Measurements from ENCODE around the gene SHH.

SHH gene

DNA sequence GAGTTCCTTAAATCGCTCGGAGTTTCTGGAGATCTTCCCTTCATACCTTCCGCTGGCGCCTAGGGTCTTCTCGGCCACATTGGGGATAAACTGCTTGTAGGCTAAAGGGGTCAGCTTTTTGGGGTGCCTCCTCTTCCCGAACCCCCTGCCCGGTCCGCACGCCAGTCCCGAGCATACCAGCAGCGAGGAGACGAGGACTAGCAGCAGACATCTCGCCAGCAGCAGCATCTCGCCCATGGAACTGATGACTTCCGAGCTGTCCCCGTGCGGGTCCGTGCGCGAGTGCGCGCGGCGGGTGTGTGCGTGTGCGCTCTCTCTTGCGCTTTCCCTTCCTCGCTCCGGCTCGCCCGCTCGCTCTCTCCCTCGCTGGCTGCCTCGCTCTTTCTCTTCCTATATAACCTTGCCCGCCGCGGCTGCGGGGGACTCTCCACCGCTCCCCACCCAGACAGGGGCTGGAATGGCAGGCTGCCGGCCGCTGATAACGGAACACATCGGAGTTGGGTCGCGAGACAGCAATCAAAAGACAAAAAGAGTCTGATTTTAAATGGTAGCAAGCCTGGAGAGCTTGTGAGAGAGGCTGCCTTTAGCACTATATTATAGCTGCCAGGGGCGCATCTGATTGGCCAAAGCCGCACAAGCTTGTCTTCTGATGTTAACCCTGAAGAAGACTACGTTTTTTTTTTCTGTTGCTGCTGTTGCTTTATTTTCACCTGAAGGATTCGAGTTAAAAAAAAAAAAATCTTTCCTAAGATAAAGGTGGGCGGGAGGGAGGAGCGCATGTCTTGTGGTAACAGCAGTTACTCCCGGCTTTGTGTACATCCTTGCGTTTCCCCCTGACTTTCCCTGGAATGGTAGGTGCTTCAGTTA lies at the start of gene SHH:
Gene SHH, minus strand, starts transcription at position 569 of the 867 bp plus-strand sequence. Its CDS starts 341 bp downstream, at position 228.
- peaks cover 48% of the 10 kb centered on the region for H3K4me1 Mint-ChIP-seq
- ATAC-seq (no peak), DNase-seq (no peak)
- no peaks in the 10 kb centered on the region for H3K9me3 Mint-ChIP-seq
- peaks cover 97% of the 10 kb centered on the region for H3K27me3 Mint-ChIP-seq
- H3K4me3 Mint-ChIP-seq = peak within 1 kb of the TSS; percentile 68 to 71
- no peak within 1 kb of the TSS for H3K27ac Mint-ChIP-seq

DNA sequence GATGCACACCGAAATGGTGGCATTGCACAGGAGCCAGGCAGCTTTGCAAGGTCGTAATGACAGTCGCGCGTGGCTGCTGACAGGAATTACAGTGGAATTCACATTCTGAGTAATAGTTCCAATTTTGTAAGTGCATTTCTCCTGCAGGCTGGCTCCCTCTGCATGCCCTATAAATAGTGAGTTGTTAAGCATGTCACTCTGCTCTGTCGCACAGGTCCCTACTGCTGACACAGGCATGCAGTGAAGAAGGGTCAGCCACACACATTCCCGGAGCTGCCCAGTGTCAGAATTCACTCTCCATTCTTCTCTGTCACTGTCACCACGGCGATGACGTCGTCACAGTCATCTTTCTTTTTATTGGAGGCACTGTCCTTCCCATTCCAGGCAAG lies 49.2 kb upstream of the SHH start:
- H3K27ac Mint-ChIP-seq = no peak overlapping the region
- ATAC-seq (no peak), DNase-seq (no peak)
- no peak overlapping the region for H3K4me3 Mint-ChIP-seq
- no peaks in the 10 kb centered on the region for H3K4me1 Mint-ChIP-seq
- H3K27me3 Mint-ChIP-seq = peaks cover 33% of the 10 kb centered on the region
- no peaks in the 10 kb centered on the region for H3K9me3 Mint-ChIP-seq

DNA sequence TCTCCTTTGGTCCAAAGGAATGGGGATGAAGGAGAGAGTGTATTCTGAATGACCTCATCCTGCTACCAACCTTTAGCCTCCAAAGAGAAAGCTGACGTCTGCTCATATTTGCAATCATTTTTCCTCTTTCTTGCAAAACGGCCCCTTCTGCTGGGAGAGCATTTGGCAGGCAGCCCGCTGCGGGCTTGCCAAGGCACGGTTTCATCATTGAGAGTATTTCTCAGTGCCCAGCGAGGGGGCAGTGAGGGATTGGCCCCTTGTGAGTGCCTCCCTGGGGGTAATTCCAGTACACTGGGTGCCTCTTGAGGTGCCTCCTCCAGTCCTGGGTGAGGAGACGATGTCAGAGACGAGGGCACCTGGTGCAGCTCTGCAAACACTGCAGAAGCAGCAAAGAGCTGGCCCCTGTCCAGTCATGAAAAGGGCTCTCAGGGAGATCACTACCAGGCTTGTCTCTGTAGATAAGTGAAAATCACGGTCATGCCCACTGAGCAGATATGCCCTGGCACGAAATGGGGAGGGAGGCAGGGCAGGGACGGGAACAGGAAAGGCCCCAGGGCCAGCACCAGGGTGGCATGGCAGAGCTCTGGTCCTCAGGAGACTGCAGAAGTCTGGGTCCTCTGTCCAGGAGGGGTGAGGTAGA lies 48.7 kb upstream of the SHH start:
- Mint-ChIP-seq H3K9me3 (no peaks in the 10 kb centered on the region), H3K27ac (no peak overlapping the region), H3K4me1 (no peaks in the 10 kb centered on the region), H3K27me3 (peaks cover 28% of the 10 kb centered on the region), H3K4me3 (no peak overlapping the region)
- no peak for ATAC-seq
- DNase-seq = no peak

GRCh38 chr7:155860461-155860839 lies 48.2 kb upstream of the SHH start:
- ATAC-seq = no peak
- no peaks in the 10 kb centered on the region for H3K4me1 Mint-ChIP-seq
- no peak overlapping the region for H3K4me3 Mint-ChIP-seq
- no peak for DNase-seq
- H3K9me3 Mint-ChIP-seq = no peaks in the 10 kb centered on the region
- H3K27me3 Mint-ChIP-seq = peaks cover 23% of the 10 kb centered on the region
- no peak overlapping the region for H3K27ac Mint-ChIP-seq

- Mint-ChIP-seq H3K9me3 (peaks cover 0 to 5% of the 10 kb centered on the region in 2 donors), H3K4me1 (no peaks in the 10 kb centered on the region), H3K4me3 (no peak overlapping the region), H3K27ac (no peak overlapping the region), H3K27me3 (peaks cover 7% of the 10 kb centered on the region)
- DNase-seq = no peak
- ATAC-seq = no peak
These were observed 46.3 kb upstream of the SHH start for GRCh38 chr7:155858521-155859061.

DNA sequence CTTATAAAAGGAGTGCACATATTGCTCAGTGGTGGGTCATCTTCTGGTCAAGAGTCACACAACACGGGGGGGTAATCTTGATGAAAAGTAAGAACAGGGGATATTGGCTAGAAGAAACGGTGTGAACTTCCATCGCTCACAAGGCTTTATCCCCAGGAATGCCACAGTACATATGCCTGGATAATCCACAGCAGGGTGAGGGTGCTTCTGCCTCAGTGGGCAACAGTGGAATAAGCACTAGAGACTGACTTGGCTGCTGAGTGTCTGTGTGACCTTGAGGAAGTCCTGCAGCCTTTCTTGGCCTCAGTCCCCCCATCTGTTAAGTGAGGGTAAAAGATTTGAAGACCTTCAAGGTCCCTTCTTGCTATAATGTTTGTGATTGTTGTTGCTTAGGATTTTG lies 44.9 kb upstream of the SHH start:
- no peak overlapping the region for H3K4me3 Mint-ChIP-seq
- H3K27me3 Mint-ChIP-seq = peaks cover 19% of the 10 kb centered on the region
- no peaks in the 10 kb centered on the region for H3K4me1 Mint-ChIP-seq
- no peak for DNase-seq
- peaks cover 0 to 5% of the 10 kb centered on the region in 2 donors for H3K9me3 Mint-ChIP-seq
- no peak overlapping the region for H3K27ac Mint-ChIP-seq
- no peak for ATAC-seq

DNA sequence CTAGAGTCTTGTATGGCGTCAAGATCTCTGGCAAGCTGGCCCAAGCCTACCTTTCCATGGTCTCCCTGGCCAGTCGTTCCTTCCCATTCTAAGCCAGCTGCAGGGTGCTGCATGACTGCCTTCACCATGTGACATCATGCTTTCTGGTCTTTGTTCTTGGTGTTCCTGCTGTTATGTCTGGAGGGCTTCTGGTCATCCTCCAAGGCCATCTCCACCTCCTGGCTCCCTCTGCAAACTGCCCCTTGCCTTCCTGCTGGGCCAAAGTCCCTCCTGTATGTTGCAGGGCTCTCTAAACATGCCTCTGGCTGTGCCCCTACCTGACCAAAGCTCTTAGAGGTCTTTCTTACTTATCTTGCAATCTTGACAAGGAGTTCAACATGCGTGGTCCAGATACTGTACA lies 44.4 kb upstream of the SHH start:
- peaks cover 0 to 5% of the 10 kb centered on the region in 2 donors for H3K9me3 Mint-ChIP-seq
- no peaks in the 10 kb centered on the region for H3K4me1 Mint-ChIP-seq

GRCh38 chr7:155852426-155853301 lies 40.4 kb upstream of the SHH start:
- ATAC-seq (no peak), DNase-seq (no peak)
- Mint-ChIP-seq H3K9me3 (peaks cover 0 to 5% of the 10 kb centered on the region in 2 donors), H3K27me3 (peaks cover 46% of the 10 kb centered on the region), H3K27ac (no peak overlapping the region), H3K4me3 (no peak overlapping the region), H3K4me1 (no peaks in the 10 kb centered on the region)

More for the DNA sequence above, 44.4 kb upstream of the SHH start:
- Mint-ChIP-seq H3K27me3 (peaks cover 19% of the 10 kb centered on the region), H3K27ac (no peak overlapping the region), H3K4me3 (no peak overlapping the region)
- ATAC-seq = no peak
- DNase-seq = no peak

- Mint-ChIP-seq H3K9me3 (peaks cover 0 to 5% of the 10 kb centered on the region in 2 donors), H3K4me3 (no peak overlapping the region), H3K27ac (no peak overlapping the region), H3K27me3 (peaks cover 46% of the 10 kb centered on the region), H3K4me1 (no peaks in the 10 kb centered on the region)
- ATAC-seq (no peak), DNase-seq (no peak)
These were observed 39.6 kb upstream of the SHH start for GRCh38 chr7:155851892-155852291.

DNA sequence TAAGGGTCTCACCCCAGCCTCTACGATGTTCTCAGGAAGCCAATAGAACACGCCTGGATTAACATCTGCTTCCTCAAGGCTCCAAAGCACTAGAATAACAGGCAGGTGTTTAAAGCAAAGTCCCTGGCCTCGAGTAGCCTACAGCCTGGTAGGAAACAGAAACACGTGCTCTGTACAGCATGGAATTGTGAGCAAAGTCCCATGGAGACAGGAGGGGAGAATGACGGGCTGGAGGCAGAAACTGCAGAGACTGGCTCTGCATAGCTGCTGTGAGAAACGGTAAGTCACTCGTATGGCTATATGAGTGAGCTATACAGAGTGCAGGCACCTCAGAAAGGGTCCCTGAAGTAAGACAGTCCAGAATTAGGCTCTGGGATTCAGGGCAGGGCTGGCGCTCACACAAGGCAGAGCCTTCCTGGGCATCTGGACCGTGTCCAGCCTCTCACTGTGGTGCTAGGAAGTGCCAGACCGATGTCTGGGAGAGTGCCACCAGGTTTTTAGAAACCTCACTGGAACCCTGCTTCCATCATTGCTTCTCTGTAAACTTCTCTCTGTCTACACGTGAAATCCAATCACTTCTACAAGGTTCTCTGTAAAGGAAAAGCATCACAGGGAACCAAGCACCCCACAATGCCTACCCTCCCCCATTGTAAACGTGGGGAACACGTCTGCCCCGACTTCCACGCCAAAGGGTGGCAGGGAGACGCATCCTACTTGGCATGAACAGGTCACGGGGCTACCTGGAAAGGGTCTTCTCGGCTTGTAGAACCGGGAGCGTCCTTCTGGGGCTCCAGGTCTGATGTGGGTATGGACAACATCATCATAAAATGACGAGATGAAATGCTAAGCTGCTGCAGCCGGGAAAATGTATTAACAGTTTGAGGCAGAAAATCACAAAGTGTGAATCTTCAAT lies 38.8 kb upstream of the SHH start:
- peaks cover 0 to 5% of the 10 kb centered on the region in 2 donors for H3K9me3 Mint-ChIP-seq
- no peak overlapping the region for H3K27ac Mint-ChIP-seq
- ATAC-seq (no peak), DNase-seq (no peak)
- H3K4me3 Mint-ChIP-seq = no peak overlapping the region
- peaks cover 46% of the 10 kb centered on the region for H3K27me3 Mint-ChIP-seq
- H3K4me1 Mint-ChIP-seq = no peaks in the 10 kb centered on the region

DNA sequence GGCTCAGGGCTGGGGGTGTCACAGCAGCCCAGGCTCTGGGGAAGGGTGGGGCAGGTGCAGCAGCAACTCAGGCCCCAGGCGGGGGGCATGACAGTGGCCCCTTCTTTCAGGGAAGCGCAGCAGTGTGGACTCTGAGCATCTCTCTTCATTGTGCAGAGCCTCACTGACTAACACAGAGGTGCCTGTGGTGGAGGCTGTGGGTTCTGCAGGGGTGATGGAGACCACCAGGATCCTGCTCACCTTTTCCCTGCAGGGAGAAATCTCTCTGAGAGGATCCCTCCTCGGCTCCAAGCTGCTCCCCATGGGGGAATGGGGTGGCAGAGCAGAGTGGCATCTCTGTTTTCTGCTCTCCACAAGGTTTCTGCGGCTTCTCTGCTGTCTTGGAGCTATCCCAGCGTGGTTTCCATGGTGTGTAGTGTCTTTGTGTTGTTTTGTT lies 37.8 kb upstream of the SHH start:
- Mint-ChIP-seq H3K4me1 (no peaks in the 10 kb centered on the region), H3K9me3 (peaks cover 0 to 5% of the 10 kb centered on the region in 2 donors), H3K4me3 (no peak overlapping the region), H3K27me3 (peaks cover 46% of the 10 kb centered on the region), H3K27ac (peak overlapping the region in 1 of 2 donors; percentile 13)
- DNase-seq (no peak), ATAC-seq (no peak)

GRCh38 chr7:155848691-155849669 lies 36.7 kb upstream of the SHH start:
- no peak for ATAC-seq
- no peaks in the 10 kb centered on the region for H3K4me1 Mint-ChIP-seq
- H3K4me3 Mint-ChIP-seq = no peak overlapping the region
- H3K27ac Mint-ChIP-seq = no peak overlapping the region
- H3K27me3 Mint-ChIP-seq = peaks cover 46% of the 10 kb centered on the region
- DNase-seq = no peak
- H3K9me3 Mint-ChIP-seq = no peaks in the 10 kb centered on the region

DNA sequence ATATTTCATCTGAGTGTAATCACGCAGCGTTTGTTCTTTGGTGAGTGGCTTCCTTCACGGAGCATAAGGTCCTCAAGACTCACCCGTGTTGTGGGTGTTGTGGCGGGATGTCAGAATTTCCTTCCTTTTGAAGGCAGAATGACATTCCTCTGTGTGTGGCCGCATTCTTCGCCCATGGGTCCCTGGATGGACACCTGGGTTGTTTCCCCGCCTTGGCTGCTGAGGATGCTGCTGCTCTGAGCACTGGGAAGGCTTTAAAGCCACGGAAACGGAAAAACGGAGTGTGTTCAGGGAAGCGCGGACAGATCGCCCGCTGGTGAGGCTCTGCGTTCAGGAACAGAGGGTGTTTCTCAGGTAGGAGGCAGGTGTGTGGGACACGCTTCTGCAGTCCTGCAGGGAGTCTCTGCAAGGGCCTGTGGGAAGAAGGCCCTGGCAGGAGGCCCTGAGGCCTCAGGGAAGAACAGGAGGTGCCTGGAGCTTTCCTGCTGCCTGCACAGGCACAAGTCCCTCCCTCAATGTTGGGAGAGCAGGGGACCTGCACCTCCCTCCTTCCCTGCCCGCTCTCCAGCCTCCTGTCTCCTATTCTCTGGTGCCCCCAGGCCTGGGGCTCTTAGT lies 35.7 kb upstream of the SHH start:
- Mint-ChIP-seq H3K9me3 (no peaks in the 10 kb centered on the region), H3K4me3 (no peak overlapping the region), H3K4me1 (no peaks in the 10 kb centered on the region), H3K27me3 (peaks cover 42% of the 10 kb centered on the region), H3K27ac (no peak overlapping the region)
- ATAC-seq (no peak), DNase-seq (no peak)

All from stimulated activated naive CD8-positive, alpha-beta T cell treated with anti-CD3 and anti-CD28 coated beads, Interleukin-15, amount 100 ng/mL, for 72 hours (primary cell).